Lower leg skin (tissue), 3 donors: ENCODE data around the gene NOTCH1.
"Not testable (repeated sequence)": the region's sequence is repeated elsewhere in the genome, so short reads cannot be mapped to it uniquely, and the experiment has no call there.

Experiments used
- CTCF ChIP-seq, 3 donors: fragments of 450-650 bp; IDR thresholded peaks; one replicate each; pipeline ENCODE4 v1.5.1; 2016; ENCODE audit warnings: antibody characterized with exemption in 3 of 3, mild to moderate bottlenecking in 3 of 3, moderate library complexity in 2 of 3
- POLR2A ChIP-seq, 2 donors: fragments of 450-650 bp; IDR thresholded peaks; one replicate each; pipeline ENCODE4 v1.6.1; 2016 to 2017; ENCODE audit warnings: antibody characterized with exemption in 2 of 2, mild to moderate bottlenecking in 1 of 2, moderate library complexity in 1 of 2

GRCh38 chr9:136579650-136580219 lies 33.9 kb upstream of the NOTCH1 start:
- TF ChIP-seq CTCF, POLR2A (IDR thresholded peaks at IDR 0.05): not testable (repeated sequence)
